HepG2 (cell line): ENCODE results near the gene RRP36. TPM values are rescaled to one million over a fixed set of nuclear protein-coding genes. Genes with fewer than 3 reads are reported as not detected.

ENCODE experiments used
- ATF2 ChIP-seq: sonication (generic); formaldehyde crosslinking; IDR thresholded peaks from 2 replicates; pipeline ENCODE4 v1.4.0; 2020; ENCODE audit warnings: missing genetic modification reagents
- ATF7-NPFF ChIP-seq: sonication (generic); formaldehyde crosslinking; IDR thresholded peaks from 2 replicates; pipeline ENCODE4 v1.8.1; 2023; ENCODE audit warnings: mild to moderate bottlenecking, low read depth, missing genetic modification reagents, moderate library complexity
- DNMT3B ChIP-seq: conservative IDR thresholded peaks from 2 replicates; pipeline ENCODE4 v1.6.1; 2016; ENCODE audit warnings: missing biosample characterization, control low read depth
- FIP1L1 ChIP-seq: fragments of 200-400 bp; formaldehyde crosslinking; IDR thresholded peaks from 2 replicates; pipeline ENCODE4 v1.6.1; 2018; ENCODE audit warnings: low read depth, mild to moderate bottlenecking, low read length, moderate library complexity, borderline replicate concordance; ENCODE audit not compliant: insufficient read depth
- FOXA3 ChIP-seq: IDR thresholded peaks from 2 replicates; pipeline ENCODE4 v1.6.1; 2016; ENCODE audit warnings: missing genetic modification reagents, missing compliant biosample characterization
- GATAD2A ChIP-seq: IDR thresholded peaks from 2 replicates; pipeline ENCODE4 v1.6.1; 2016
- ISX ChIP-seq: sonication (generic); formaldehyde crosslinking; conservative IDR thresholded peaks from 2 replicates; pipeline ENCODE4 v1.5.0; 2020; ENCODE audit warnings: missing genetic modification reagents
- MTF2 ChIP-seq: sonication (generic); formaldehyde crosslinking; IDR thresholded peaks from 2 replicates; pipeline ENCODE4 v1.5.0; 2020; ENCODE audit warnings: missing genetic modification reagents, borderline replicate concordance
- MXI1 ChIP-seq: IDR thresholded peaks from 3 replicates; pipeline ENCODE4 v1.6.1; 2012; ENCODE audit warnings: low read depth, low read length, inconsistent platforms, borderline replicate concordance
- NCOR1 ChIP-seq: fragments of 200-600 bp; sonication (generic); IDR thresholded peaks from 2 replicates; pipeline ENCODE4 v1.7.0; 2017; ENCODE audit warnings: antibody characterized with exemption, low read length, borderline replicate concordance
- POLR2A ChIP-seq, 2 experiments: IDR thresholded peaks; 2 replicates each; pipeline ENCODE4 v1.6.1; 2011; ENCODE audit warnings: low read depth in 2 of 2, low read length in 2 of 2, mild to moderate bottlenecking in 1 of 2, moderate library complexity in 1 of 2; ENCODE audit not compliant: insufficient read depth in 1 of 2
- SNRNP70 ChIP-seq: fragments of 200-400 bp; formaldehyde crosslinking; IDR thresholded peaks from 2 replicates; pipeline ENCODE4 v1.6.1; 2017; ENCODE audit warnings: mild to moderate bottlenecking, low read depth, low read length, moderate library complexity
- TRIM24 ChIP-seq: sonication (generic); formaldehyde crosslinking; IDR thresholded peaks from 2 replicates; pipeline ENCODE4 v1.8.0; 2022; ENCODE audit warnings: mild to moderate bottlenecking, missing genetic modification reagents
- U2AF2 ChIP-seq: fragments of 200-400 bp; formaldehyde crosslinking; IDR thresholded peaks from 2 replicates; pipeline ENCODE4 v1.6.1; 2017; ENCODE audit warnings: low read depth, mild to moderate bottlenecking, low read length
- ZKSCAN1 ChIP-seq: fragments of 150-350 bp; IDR thresholded peaks from 2 replicates; pipeline ENCODE4 v1.6.1; 2014; ENCODE audit warnings: low read length
- ZNF205 ChIP-seq: IDR thresholded peaks from 2 replicates; pipeline ENCODE4 v1.6.1; 2018; ENCODE audit warnings: missing biosample characterization, missing genetic modification reagents
- ZNF567 ChIP-seq: sonication (generic); formaldehyde crosslinking; IDR thresholded peaks from 2 replicates; pipeline ENCODE4 v1.8.1; 2023; ENCODE audit warnings: mild to moderate bottlenecking, missing genetic modification reagents, borderline replicate concordance
- polyA plus RNA-seq, 8 experiments: library from polyadenylated mRNA; depleted of rRNA in 3 of 8; stranded (reverse) in 7 of 8; unstranded in 1 of 8; fragments of >200 nt; fragmentation: Illumina TruSeq in 4 of 8; extraction: Trizol in 4 of 8; gene quantifications; 2 replicates each; pipeline versions ENCODE4 v1.2.1 to v1.2.3, GENCODE V29; 2011 to 2016; ENCODE audit warnings: low read depth in 4 of 8, missing spikeins in 1 of 8, mixed read lengths in 1 of 8; ENCODE audit not compliant: insufficient read depth in 1 of 8
- total RNA-seq, 5 experiments: library from RNA; depleted of rRNA; stranded (reverse); fragments of >200 nt; fragmentation: Illumina TruSeq; extraction: Trizol; gene quantifications; 2 replicates each; pipeline ENCODE4 v1.2.3, GENCODE V29; 2016; ENCODE audit warnings: low read depth in 1 of 5
- TF ChIP-seq, protein P1 (sequence below): sonication (generic); formaldehyde crosslinking; IDR thresholded peaks from 2 replicates; pipeline ENCODE4 v1.5.0; 2020; ENCODE audit warnings: mild to moderate bottlenecking, missing genetic modification reagents, borderline replicate concordance
- TF ChIP-seq, protein P2 (sequence below): sonication (generic); formaldehyde crosslinking; IDR thresholded peaks from 2 replicates; pipeline ENCODE4 v1.8.0; 2022; ENCODE audit warnings: low read depth, missing genetic modification reagents

RRP36 gene
- total and polyA plus RNA-seq, 2 of the 13 experiments (the other 11 are each of a cell fraction or from before 2014, with no cell fraction given): 29.5 to 144 TPM

DNA sequence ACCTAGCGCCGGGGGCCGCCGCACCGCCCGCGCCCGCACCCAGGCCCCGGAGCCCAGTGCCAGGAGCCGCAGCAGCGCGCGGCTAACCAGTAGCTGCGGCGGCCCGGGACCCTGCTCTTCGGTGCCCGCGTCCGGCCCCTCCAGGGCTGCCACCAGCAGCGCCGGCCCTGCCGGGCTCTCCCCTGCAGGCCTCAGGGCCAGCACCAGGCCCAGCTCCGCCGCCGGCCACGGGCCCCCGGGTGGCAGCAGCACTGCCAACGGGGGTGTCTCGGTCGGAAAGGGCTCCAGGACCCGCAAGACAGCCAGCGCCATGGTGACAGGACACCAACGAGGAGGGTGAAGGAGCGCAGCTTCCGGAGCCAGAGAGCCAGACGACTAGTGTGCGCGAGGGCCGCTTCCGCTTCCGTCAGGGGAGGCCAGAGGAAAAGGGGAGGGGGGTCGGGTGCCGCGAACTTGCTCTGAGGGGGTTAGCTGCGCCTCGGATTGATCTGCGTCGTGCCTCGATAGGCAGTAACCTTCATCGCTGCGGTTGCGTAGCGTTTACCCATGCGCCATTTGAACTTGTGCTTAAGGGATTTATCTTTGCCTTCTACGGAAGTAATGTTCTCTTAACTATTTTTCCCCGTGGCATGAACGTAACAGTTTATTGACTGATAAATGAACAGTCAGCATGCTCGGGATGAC is 42.4 kb upstream of the RRP36 start, which contains the start of gene PEX6 (continued):
- TF ChIP-seq, protein P1, sequence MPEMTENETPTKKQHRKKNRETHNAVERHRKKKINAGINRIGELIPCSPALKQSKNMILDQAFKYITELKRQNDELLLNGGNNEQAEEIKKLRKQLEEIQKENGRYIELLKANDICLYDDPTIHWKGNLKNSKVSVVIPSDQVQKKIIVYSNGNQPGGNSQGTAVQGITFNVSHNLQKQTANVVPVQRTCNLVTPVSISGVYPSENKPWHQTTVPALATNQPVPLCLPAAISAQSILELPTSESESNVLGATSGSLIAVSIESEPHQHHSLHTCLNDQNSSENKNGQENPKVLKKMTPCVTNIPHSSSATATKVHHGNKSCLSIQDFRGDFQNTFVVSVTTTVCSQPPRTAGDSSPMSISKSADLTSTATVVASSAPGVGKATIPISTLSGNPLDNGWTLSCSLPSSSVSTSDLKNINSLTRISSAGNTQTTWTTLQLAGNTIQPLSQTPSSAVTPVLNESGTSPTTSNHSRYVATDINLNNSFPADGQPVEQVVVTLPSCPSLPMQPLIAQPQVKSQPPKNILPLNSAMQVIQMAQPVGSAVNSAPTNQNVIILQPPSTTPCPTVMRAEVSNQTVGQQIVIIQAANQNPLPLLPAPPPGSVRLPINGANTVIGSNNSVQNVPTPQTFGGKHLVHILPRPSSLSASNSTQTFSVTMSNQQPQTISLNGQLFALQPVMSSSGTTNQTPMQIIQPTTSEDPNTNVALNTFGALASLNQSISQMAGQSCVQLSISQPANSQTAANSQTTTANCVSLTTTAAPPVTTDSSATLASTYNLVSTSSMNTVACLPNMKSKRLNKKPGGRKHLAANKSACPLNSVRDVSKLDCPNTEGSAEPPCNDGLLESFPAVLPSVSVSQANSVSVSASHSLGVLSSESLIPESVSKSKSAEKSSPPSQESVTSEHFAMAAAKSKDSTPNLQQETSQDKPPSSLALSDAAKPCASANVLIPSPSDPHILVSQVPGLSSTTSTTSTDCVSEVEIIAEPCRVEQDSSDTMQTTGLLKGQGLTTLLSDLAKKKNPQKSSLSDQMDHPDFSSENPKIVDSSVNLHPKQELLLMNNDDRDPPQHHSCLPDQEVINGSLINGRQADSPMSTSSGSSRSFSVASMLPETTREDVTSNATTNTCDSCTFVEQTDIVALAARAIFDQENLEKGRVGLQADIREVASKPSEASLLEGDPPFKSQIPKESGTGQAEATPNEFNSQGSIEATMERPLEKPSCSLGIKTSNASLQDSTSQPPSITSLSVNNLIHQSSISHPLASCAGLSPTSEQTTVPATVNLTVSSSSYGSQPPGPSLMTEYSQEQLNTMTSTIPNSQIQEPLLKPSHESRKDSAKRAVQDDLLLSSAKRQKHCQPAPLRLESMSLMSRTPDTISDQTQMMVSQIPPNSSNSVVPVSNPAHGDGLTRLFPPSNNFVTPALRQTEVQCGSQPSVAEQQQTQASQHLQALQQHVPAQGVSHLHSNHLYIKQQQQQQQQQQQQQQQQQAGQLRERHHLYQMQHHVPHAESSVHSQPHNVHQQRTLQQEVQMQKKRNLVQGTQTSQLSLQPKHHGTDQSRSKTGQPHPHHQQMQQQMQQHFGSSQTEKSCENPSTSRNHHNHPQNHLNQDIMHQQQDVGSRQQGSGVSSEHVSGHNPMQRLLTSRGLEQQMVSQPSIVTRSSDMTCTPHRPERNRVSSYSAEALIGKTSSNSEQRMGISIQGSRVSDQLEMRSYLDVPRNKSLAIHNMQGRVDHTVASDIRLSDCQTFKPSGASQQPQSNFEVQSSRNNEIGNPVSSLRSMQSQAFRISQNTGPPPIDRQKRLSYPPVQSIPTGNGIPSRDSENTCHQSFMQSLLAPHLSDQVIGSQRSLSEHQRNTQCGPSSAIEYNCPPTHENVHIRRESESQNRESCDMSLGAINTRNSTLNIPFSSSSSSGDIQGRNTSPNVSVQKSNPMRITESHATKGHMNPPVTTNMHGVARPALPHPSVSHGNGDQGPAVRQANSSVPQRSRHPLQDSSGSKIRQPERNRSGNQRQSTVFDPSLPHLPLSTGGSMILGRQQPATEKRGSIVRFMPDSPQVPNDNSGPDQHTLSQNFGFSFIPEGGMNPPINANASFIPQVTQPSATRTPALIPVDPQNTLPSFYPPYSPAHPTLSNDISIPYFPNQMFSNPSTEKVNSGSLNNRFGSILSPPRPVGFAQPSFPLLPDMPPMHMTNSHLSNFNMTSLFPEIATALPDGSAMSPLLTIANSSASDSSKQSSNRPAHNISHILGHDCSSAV: no peak
- TF ChIP-seq FIP1L1: peak; percentile 93
- TF ChIP-seq, protein P2, sequence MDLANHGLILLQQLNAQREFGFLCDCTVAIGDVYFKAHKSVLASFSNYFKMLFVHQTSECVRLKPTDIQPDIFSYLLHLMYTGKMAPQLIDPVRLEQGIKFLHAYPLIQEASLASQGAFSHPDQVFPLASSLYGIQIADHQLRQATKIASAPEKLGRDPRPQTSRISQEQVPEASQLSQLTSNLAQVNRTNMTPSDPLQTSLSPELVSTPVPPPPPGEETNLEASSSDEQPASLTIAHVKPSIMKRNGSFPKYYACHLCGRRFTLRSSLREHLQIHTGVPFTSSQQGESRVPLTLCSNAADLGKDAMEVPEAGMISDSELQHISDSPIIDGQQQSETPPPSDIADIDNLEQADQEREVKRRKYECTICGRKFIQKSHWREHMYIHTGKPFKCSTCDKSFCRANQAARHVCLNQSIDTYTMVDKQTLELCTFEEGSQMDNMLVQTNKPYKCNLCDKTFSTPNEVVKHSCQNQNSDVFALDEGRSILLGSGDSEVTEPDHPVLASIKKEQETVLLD (CRISPR knock-in tag): 0 out of 2 replicates have a peak, but pooled peaks have one; percentile 66
- TF ChIP-seq ISX (CRISPR knock-in tag): no peak
- 0 out of 2 replicates have a peak, but pooled peaks have one; percentile 40 for TF ChIP-seq U2AF2
- TF ChIP-seq TRIM24 (CRISPR knock-in tag): no peak
- peak; percentile 86 for TF ChIP-seq ZNF205 (CRISPR knock-in tag)
- TF ChIP-seq POLR2A (IDR thresholded peaks at IDR 0.05; ENCODE audit: insufficient read depth in 1 of 2, low read depth in 2 of 2, low read length in 2 of 2): peak; percentile 96
- TF ChIP-seq ZKSCAN1: no peak
- TF ChIP-seq FOXA3 (CRISPR knock-in tag): peak; percentile 50
- no peak for TF ChIP-seq DNMT3B (CRISPR knock-in tag)
- TF ChIP-seq NCOR1: no peak
- TF ChIP-seq ATF7-NPFF (CRISPR knock-in tag): no peak; the same call in 1 of the 2 replicates
- no peak for TF ChIP-seq SNRNP70
- peak; percentile 81 for TF ChIP-seq GATAD2A (CRISPR knock-in tag)
- TF ChIP-seq MXI1: peak; percentile 93; the same call in 2 of the 3 replicates
- TF ChIP-seq ATF2: peak; percentile 75; the same call in 1 of the 2 replicates
- TF ChIP-seq MTF2 (CRISPR knock-in tag): no peak
- TF ChIP-seq ZNF567 (CRISPR knock-in tag): peak; percentile 63; the same call in 1 of the 2 replicates
